Neutrophil (primary cell): ENCODE data around the gene KAZALD1.

Experiments
- H3K27ac ChIP-seq: fragments of 200-600 bp; sonication (generic); 2 replicates; pipeline ENCODE4 v1.5.1; 2016; ENCODE audit warnings: mild to moderate bottlenecking, moderate library complexity
- H3K27me3 ChIP-seq: fragments of 200-600 bp; sonication (generic); 2 replicates; pipeline ENCODE4 v1.6.0; 2016; ENCODE audit warnings: mild to moderate bottlenecking
- H3K36me3 ChIP-seq: fragments of 200-600 bp; sonication (generic); 2 replicates; pipeline ENCODE4 v1.5.1; 2017
- H3K4me1 ChIP-seq, 2 experiments: fragments of 200-600 bp in 1 of 2; sonication (generic) in 1 of 2; 1 replicate in 1 of 2; 2 replicates in 1 of 2; pipeline versions ENCODE4 v1.5.1 to v1.6.1; 2013 to 2016; ENCODE audit warnings: low read depth in 1 of 2, low read length in 1 of 2, mild to moderate bottlenecking in 1 of 2, moderate library complexity in 1 of 2; ENCODE audit not compliant: control insufficient read depth in 1 of 2, insufficient read depth in 1 of 2
- H3K4me3 ChIP-seq, 2 experiments: fragments of 200-600 bp in 1 of 2; sonication (generic) in 1 of 2; 1 replicate in 1 of 2; 2 replicates in 1 of 2; pipeline ENCODE4 v1.5.1; 2013 to 2016; ENCODE audit warnings: low read depth in 1 of 2, low read length in 1 of 2, mild to moderate bottlenecking in 1 of 2, moderate library complexity in 1 of 2
- H3K9me3 ChIP-seq: fragments of 200-600 bp; sonication (generic); 2 replicates; pipeline ENCODE4 v1.5.1; 2016
- TF ChIP-seq, protein P1 (sequence below): fragments of 200-600 bp; sonication (generic); IDR thresholded peaks from 2 replicates; pipeline ENCODE4 v1.5.1; 2016; ENCODE audit warnings: antibody characterized with exemption

The KAZALD1 gene

GRCh38 chr10:101046332-101047238 lies 15.2 kb upstream of the KAZALD1 start:
- Histone ChIP-seq H3K4me1 (peaks cover 13 to 19% of the 10 kb centered on the region in 2 experiments), H3K27me3 (peaks cover 82% of the 10 kb centered on the region), H3K27ac (no peak overlapping the region), H3K4me3 (no peak overlapping the region), H3K9me3 (no peaks in the 10 kb centered on the region), H3K36me3 (no peaks in the 10 kb centered on the region)
- TF ChIP-seq, protein P1, sequence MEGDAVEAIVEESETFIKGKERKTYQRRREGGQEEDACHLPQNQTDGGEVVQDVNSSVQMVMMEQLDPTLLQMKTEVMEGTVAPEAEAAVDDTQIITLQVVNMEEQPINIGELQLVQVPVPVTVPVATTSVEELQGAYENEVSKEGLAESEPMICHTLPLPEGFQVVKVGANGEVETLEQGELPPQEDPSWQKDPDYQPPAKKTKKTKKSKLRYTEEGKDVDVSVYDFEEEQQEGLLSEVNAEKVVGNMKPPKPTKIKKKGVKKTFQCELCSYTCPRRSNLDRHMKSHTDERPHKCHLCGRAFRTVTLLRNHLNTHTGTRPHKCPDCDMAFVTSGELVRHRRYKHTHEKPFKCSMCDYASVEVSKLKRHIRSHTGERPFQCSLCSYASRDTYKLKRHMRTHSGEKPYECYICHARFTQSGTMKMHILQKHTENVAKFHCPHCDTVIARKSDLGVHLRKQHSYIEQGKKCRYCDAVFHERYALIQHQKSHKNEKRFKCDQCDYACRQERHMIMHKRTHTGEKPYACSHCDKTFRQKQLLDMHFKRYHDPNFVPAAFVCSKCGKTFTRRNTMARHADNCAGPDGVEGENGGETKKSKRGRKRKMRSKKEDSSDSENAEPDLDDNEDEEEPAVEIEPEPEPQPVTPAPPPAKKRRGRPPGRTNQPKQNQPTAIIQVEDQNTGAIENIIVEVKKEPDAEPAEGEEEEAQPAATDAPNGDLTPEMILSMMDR, result no peak

DNA sequence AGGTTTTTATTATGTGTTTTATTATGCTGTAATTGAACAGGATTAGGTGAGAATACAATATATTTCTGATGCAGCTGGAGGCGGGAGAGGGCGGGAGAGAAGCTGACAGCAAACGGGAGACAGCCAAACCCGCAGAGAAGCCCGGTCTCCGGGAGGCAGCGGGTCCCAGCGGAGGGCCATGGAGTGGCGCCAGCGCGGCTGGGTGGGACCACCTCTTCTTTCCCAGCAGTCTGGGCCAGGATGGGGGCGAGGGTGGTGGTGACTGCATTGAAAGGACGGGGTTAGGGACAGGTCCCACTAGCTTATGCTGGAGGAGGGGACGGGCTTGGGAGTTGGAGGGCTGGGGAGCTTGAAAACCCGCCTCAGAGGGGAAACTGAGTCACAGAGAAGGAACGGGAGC lies 14.5 kb upstream of the KAZALD1 start:
- Histone ChIP-seq H3K27me3 (peaks cover 89% of the 10 kb centered on the region), H3K36me3 (no peaks in the 10 kb centered on the region), H3K27ac (no peak overlapping the region), H3K4me1 (peaks cover 12 to 18% of the 10 kb centered on the region in 2 experiments), H3K9me3 (no peaks in the 10 kb centered on the region), H3K4me3 (no peak overlapping the region)
- TF ChIP-seq, protein P1, result no peak

DNA sequence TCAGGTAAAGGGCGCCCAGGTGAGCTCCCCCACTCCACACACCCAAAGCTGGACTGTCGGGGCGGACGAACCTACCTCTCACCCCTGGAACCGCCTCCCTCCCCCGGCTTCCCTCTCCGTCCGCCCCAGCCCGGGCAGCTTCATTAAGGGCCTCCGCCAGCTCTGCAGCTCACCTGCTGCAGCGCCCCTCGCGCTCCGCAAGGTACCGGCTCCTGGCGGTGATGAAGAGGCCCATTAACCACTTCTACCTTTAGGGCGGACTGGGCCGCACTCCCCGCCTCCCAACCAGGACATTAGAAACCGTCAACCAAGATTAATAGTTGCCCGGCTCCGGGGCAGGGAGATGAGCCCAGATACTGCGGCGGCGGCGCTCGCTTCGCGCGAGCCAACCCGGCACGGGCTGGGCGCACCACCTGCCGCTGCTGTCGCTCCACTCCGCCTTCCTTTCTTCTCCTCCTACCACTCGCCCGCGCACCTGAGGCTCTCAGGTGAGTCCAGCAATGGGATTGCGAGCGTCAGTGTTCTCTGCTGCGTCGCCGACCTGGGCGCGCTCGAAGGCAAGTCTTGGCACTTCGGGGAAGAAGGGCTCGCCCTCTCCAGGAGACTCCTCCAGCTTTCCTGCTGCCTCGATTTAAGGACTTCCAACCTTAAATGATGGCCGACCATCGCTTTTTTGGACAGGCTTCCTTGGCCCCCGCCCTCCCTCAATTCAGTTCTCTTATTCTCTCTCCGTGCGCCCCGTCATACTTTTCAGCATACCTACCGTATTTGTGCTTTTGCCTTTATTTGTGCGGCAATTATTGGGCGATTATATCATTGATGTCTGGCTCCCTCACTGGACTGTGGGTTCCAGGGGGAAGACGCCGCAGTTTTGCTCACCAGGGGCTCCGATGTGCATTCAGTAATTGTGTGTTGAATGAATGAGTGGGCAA lies 13.6 kb upstream of the KAZALD1 start:
- peaks cover 2 to 10% of the 10 kb centered on the region in 2 experiments for H3K4me1 ChIP-seq

DNA sequence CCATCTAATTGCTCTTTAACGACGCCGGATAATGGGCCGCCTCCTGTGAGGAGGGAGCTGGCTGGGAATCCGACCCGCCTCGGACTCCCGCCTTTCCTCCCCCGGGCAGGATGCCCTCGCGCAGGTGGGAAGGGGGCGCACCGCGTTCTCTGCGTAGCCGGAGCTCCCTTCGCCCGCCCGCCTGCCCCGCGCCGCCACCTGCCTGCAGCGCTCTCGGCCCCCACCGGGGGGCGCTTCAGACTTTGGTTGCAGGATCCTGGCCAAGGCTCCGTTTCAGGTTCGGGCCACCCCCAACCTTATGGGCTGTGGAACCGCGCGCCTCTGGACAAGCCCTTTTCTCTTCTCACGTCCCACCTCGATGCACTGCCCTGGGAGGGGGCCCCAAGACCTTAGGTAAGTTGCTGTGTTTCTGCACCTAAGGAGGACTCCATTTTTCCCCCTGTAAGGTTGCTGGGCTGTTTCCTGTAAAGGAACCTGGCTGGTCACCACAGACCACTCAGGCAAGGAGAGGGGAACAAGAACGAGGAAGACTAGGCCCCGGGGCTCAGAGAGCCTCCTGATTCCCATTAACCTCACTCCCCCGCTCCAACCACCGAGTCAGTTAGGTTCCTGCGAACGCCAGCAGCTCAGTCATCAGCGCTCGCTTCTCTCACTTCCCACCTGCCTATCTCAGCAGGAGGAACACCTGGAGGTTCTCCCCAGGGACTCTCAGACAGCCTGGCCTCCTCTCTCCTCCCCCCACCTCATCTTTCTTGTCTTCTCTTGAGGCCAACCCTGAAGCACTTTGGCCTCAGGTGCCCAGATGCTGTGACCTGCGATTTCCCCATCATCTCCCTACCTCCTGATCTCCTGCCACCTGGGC lies 11.3 kb upstream of the KAZALD1 start:
- Histone ChIP-seq H3K27ac (no peak overlapping the region), H3K4me1 (peaks cover 0 to 8% of the 10 kb centered on the region in 2 experiments), H3K9me3 (no peaks in the 10 kb centered on the region), H3K4me3 (no peak overlapping the region), H3K36me3 (no peaks in the 10 kb centered on the region), H3K27me3 (peaks cover 68% of the 10 kb centered on the region)
- TF ChIP-seq, protein P1, result peak; percentile 85

More for the DNA sequence above, 13.6 kb upstream of the KAZALD1 start:
- Histone ChIP-seq H3K27ac (no peak overlapping the region), H3K36me3 (no peaks in the 10 kb centered on the region), H3K4me3 (no peak overlapping the region), H3K9me3 (no peaks in the 10 kb centered on the region), H3K27me3 (peaks cover 89% of the 10 kb centered on the region)
- TF ChIP-seq, protein P1, result no peak

DNA sequence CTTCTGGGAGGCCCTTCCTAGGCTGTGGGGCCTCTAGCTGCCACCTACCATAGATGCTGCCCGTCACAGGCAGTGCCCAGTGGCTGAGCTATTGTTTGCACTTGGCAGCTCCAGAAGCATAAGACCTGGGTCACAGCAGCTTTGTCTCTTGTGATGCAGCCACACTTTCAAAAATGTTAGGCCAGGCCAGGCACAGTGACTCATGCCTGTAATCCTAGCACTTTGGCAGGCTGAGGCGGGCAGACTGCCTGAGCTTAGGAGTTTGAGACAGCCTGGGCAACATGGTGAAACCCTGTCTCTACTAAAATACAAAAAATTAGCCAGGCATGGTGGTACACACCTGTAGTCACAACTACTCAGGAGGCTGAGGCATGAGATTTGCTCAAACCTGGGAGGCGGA lies 9.5 kb upstream of the KAZALD1 start:
- Histone ChIP-seq H3K4me1 (peaks cover 0 to 8% of the 10 kb centered on the region in 2 experiments), H3K27me3 (peaks cover 50% of the 10 kb centered on the region), H3K27ac (no peak overlapping the region), H3K9me3 (no peaks in the 10 kb centered on the region), H3K4me3 (no peak overlapping the region), H3K36me3 (no peaks in the 10 kb centered on the region)
- TF ChIP-seq, protein P1, result no peak
